ENCODE measurements around the gene CGN. TPM values are rescaled to one million over a fixed set of nuclear protein-coding genes. Genes with fewer than 3 reads are reported as not detected.
"Not testable (repeated sequence)": the region's sequence is repeated elsewhere in the genome, so short reads cannot be mapped to it uniquely, and the experiment has no call there.

CGN gene
- total RNA-seq, 6 experiments from 2014 or later: 0.17 to 0.28 (median 0.21) TPM

DNA sequence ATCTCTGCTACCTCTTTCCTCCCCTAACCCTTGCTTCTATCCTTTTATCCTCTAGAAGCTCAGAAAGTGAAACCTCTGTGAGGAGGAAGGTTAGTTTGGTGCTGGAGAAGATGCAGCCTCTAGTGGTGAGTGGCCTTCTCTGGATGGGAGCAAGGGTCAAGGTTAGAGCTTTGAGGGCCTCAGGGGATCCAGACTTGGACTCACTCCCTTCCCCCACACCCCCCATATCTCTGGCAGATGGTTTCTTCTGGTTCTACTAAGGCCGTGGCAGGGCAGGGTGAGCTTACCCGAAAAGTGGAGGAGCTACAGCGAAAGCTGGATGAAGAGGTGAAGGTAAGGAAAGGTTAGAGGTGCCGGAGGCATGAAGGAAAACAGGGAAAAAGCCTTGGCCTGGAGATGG, 9.2 kb downstream of the CGN start:
- Mint-ChIP-seq H3K27ac (peak overlapping the region; percentile 44; the same call in 1 of the 2 replicates), H3K27me3 (ENCODE audit: insufficient read depth) (peaks cover 10% of the 10 kb centered on the region), H3K9me3 (no peaks in the 10 kb centered on the region), H3K4me1 (ENCODE audit: low read depth) (peaks cover 19% of the 10 kb centered on the region), H3K4me3 (peak overlapping the region; percentile 33), H3K36me3 (ENCODE audit: low read depth) (no peaks in the 10 kb centered on the region)
- no peak for DNase-seq
- TF ChIP-seq, protein P1, sequence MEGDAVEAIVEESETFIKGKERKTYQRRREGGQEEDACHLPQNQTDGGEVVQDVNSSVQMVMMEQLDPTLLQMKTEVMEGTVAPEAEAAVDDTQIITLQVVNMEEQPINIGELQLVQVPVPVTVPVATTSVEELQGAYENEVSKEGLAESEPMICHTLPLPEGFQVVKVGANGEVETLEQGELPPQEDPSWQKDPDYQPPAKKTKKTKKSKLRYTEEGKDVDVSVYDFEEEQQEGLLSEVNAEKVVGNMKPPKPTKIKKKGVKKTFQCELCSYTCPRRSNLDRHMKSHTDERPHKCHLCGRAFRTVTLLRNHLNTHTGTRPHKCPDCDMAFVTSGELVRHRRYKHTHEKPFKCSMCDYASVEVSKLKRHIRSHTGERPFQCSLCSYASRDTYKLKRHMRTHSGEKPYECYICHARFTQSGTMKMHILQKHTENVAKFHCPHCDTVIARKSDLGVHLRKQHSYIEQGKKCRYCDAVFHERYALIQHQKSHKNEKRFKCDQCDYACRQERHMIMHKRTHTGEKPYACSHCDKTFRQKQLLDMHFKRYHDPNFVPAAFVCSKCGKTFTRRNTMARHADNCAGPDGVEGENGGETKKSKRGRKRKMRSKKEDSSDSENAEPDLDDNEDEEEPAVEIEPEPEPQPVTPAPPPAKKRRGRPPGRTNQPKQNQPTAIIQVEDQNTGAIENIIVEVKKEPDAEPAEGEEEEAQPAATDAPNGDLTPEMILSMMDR (IDR thresholded peaks at IDR 0.05): no peak

DNA sequence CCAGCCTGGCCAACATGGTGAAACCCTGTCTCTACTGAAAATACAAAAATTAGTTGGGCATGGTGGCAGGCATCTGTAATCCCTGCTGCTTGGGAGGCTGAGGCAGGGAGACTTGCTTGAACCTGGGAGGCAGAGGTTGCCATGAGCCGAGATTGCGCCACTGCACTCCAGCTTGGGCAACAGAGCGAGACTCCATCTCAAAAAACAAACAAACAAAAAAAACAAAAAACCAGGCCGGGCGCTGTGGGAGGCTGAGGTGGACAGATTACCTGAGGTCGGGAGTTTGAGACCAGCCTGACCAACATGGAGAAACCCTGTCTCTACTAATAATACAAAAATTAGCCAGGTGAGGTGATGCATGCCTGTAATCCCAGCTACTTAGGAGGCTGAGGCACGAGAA, 11.2 kb downstream of the CGN start:
- H3K36me3 Mint-ChIP-seq (ENCODE audit: low read depth); H3K9me3 Mint-ChIP-seq; DNase-seq; H3K4me3 Mint-ChIP-seq; H3K27ac Mint-ChIP-seq: not testable (repeated sequence)
- Mint-ChIP-seq H3K27me3 (ENCODE audit: insufficient read depth) (peaks cover 15% of the 10 kb centered on the region), H3K4me1 (ENCODE audit: low read depth) (peaks cover 19% of the 10 kb centered on the region)

GRCh38 chr1:151523326-151523725, 12.1 kb downstream of the CGN start:
- TF ChIP-seq, protein P1 (IDR thresholded peaks at IDR 0.05): no peak
- H3K27me3 Mint-ChIP-seq (ENCODE audit: insufficient read depth): peaks cover 15% of the 10 kb centered on the region
- no peak for DNase-seq
- H3K27ac Mint-ChIP-seq: no peak overlapping the region
- H3K4me1 Mint-ChIP-seq (ENCODE audit: low read depth): peaks cover 19% of the 10 kb centered on the region
- H3K4me3 Mint-ChIP-seq: no peak overlapping the region
- no peaks in the 10 kb centered on the region for H3K36me3 Mint-ChIP-seq (ENCODE audit: low read depth)
- H3K9me3 Mint-ChIP-seq: no peaks in the 10 kb centered on the region

DNA sequence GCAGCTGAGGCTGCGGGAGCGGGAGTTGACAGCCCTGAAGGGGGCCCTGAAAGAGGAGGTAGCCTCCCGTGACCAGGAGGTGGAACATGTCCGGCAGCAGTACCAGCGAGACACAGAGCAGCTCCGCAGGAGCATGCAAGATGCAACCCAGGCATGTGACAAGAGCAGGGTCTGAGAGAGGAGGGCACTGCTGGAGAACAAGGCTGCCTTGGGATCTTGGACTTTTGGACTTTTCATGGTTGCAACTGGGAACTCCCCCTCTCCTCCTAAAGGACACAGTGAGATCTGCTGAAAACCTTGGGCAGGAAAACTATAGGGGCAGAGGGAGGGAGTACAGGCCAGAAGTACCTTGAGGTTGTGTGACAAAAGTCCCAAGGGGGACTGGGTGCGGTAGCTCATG, 13.5 kb downstream of the CGN start:
- Mint-ChIP-seq H3K9me3 (no peaks in the 10 kb centered on the region), H3K27me3 (ENCODE audit: insufficient read depth) (peaks cover 24% of the 10 kb centered on the region), H3K4me1 (ENCODE audit: low read depth) (peaks cover 15% of the 10 kb centered on the region), H3K36me3 (ENCODE audit: low read depth) (no peaks in the 10 kb centered on the region), H3K4me3 (no peak overlapping the region), H3K27ac (no peak overlapping the region)
- TF ChIP-seq, protein P1 (IDR thresholded peaks at IDR 0.05): no peak
- DNase-seq: no peak

GRCh38 chr1:151526735-151527525, 15.7 kb downstream of the CGN start:
- Mint-ChIP-seq H3K9me3 (no peaks in the 10 kb centered on the region), H3K4me3 (no peak overlapping the region), H3K36me3 (ENCODE audit: low read depth) (no peaks in the 10 kb centered on the region)

DNA sequence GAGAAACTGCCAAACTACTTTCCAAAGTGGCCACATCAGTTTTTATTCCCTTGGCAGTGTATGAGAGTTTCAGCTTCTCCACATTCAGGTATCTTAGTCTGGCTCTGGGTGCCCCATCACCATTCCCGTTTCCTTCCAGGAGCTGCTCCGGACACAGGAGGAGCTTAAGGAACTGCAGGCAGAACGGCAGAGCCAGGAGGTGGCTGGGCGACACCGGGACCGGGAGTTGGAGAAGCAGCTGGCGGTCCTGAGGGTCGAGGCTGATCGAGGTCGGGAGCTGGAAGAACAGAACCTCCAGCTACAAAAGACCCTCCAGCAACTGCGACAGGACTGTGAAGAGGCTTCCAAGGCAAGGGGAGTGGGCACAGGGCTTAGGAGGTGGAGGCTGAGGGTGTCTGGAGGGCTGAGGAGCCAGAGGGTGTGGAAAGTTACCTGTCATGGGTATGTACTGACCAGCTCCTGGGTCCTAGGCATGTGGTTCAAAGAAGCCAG, 18.1 kb downstream of the CGN start:
- TF ChIP-seq, protein P1 (IDR thresholded peaks at IDR 0.05): no peak
- no peak overlapping the region for H3K4me3 Mint-ChIP-seq
- no peaks in the 10 kb centered on the region for H3K9me3 Mint-ChIP-seq
- H3K36me3 Mint-ChIP-seq (ENCODE audit: low read depth): no peaks in the 10 kb centered on the region
- DNase-seq: no peak
- no peaks in the 10 kb centered on the region for H3K4me1 Mint-ChIP-seq (ENCODE audit: low read depth)
- peaks cover 19% of the 10 kb centered on the region for H3K27me3 Mint-ChIP-seq (ENCODE audit: insufficient read depth)
- no peak overlapping the region for H3K27ac Mint-ChIP-seq

More at GRCh38 chr1:151526735-151527525, 15.7 kb downstream of the CGN start:
- Mint-ChIP-seq H3K4me1 (ENCODE audit: low read depth) (no peaks in the 10 kb centered on the region), H3K27me3 (ENCODE audit: insufficient read depth) (peaks cover 26% of the 10 kb centered on the region), H3K27ac (no peak overlapping the region)
- TF ChIP-seq, protein P1 (IDR thresholded peaks at IDR 0.05): no peak
- no peak for DNase-seq
